ENCODE measurements around the gene PIM3. TPM values are rescaled to one million over a fixed set of nuclear protein-coding genes. Genes with fewer than 3 reads are reported as not detected.

PIM3 gene
- total RNA-seq = 42.3 TPM

DNA sequence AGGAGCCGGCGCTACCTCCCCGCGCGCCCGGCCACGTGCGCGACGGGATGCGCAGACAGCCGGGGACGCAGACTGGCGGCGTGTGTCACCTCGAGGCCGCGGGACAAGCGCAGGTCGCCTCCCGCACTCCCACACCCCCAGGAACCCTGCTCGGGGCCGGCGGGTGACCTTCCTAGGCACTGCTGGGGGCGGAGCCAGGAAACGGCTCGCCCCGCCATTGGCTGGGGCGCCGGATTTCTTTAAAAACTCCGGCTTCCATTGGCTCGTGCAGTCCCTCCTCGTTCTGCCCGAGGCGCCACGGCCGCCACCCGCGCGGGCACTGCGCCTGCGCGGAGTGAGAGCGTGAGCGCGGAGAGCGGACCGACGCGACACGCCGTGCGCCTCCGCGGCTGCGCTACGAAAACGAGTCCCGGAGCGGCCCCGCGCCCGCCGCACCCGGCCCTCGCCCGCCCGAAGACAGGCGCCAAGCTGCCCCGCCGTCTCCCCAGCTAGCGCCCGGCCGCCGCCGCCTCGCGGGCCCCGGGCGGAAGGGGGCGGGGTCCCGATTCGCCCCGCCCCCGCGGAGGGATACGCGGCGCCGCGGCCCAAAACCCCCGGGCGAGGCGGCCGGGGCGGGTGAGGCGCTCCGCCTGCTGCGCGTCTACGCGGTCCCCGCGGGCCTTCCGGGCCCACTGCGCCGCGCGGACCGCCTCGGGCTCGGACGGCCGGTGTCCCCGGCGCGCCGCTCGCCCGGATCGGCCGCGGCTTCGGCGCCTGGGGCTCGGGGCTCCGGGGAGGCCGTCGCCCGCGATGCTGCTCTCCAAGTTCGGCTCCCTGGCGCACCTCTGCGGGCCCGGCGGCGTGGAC lies at the start of gene PIM3:
PIM3 (plus strand) TSS at position 614 of the 846 bp plus-strand sequence; CDS start at position 790, 176 bp downstream.

DNA sequence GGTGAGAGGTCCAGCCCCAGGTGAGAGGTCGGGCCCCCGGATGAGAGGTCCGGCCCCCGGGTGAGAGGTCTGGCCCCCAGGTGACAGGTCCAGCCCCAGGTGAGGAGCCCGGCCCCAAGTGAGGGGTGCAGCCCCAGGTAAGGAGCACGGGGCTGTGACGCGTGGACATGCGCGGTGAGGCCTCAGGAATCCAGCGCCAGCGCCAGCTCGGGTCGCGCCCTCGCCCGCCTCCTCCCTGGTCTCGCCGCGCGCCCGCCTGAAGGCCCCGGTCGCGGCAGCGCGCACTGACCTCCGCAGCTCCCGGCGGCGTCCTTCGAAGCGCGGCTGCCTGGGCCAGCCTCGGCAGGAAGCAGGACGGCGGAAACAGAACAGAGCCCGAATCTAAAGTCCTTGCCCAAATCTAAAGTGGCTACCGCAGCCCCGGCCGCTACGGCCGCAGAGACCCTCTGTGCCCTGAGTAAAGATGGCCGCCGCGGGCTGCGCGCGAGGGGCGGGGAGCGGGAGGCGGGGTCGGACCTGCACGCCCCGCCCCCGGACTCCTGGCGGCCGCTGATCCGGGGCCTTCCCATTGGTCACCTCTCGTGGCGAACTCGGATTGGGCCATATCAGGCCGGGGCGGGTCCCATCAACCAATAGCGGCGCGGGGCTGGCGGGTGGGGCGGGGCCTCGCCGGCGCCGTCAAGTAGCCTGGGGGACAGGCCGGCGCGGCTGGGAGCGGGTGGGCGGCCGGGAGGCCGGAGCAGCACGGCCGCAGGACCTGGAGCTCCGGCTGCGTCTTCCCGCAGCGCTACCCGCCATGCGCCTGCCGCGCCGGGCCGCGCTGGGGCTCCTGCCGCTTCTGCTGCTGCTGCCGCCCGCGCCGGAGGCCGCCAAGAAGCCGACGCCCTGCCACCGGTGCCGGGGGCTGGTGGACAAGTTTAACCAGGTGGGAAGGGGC lies 42.3 kb upstream of the PIM3 start, which contains the start of the genes ALG12 and CRELD2:
ALG12 (minus strand) TSS at position 465 of the 937 bp plus-strand sequence. CDS start 4,673 bp downstream, outside the sequence.
CRELD2 (plus strand) TSS at position 661 of the 937 bp plus-strand sequence; CDS start at position 797, 136 bp downstream.

GRCh38 chr22:50012211-50013181 lies 51.9 kb downstream of the PIM3 start, which contains the start of gene IL17REL:
TSS of gene IL17REL (minus strand) at chr22:50012765. CDS start at chr22:50012646, 119 bp downstream.

Other genes starting within 250 kb of the PIM3 start
- 66.4 TPM for gene BRD1, start 132.9 kb upstream of the PIM3 start, total RNA-seq
- gene ZBED4, start 106.9 kb upstream of the PIM3 start, total RNA-seq = 24.7 TPM
- 23.3 TPM for gene ALG12, start 42.3 kb upstream of the PIM3 start, total RNA-seq
- gene CRELD2, start 42.1 kb upstream of the PIM3 start, total RNA-seq = 24.4 TPM
- 0.55 TPM for gene IL17REL, start 52.0 kb downstream of the PIM3 start, total RNA-seq
- not detected for gene TTLL8, start 97.5 kb downstream of the PIM3 start, total RNA-seq
- gene MLC1, start 124.7 kb downstream of the PIM3 start, total RNA-seq = 7.2 TPM
- gene MOV10L1, start 129.2 kb downstream of the PIM3 start, total RNA-seq = 5.6 TPM
- 2.4 TPM for gene PANX2, start 210.0 kb downstream of the PIM3 start, total RNA-seq
- 17.3 TPM for gene TRABD, start 225.1 kb downstream of the PIM3 start, total RNA-seq
- gene SELENOO, start 240.2 kb downstream of the PIM3 start, total RNA-seq = 17.5 TPM

Measured in camera-type eye (tissue), 1 donor.